H9 (cell line): ENCODE results near the gene RIMBP2. TPM values are rescaled to one million over a fixed set of nuclear protein-coding genes. Genes with fewer than 3 reads are reported as not detected.

Source experiments
- DNase-seq: peaks from one replicate; pipeline ENCODE4 v3.0.0-alpha.2; 2017
- H2AFZ ChIP-seq: one replicate; pipeline ENCODE4 v1.6.1; 2013; ENCODE audit warnings: mild to moderate bottlenecking, low read length, control low read depth, moderate library complexity
- H2AK5ac ChIP-seq: 2 replicates; pipeline ENCODE4 v1.6.1; 2013; ENCODE audit warnings: low read length, control low read depth, mixed read lengths; ENCODE audit not compliant: insufficient read length
- H2BK120ac ChIP-seq: one replicate; pipeline ENCODE4 v1.6.1; 2013; ENCODE audit warnings: low read depth, mild to moderate bottlenecking, low read length, control low read depth, inconsistent platforms; ENCODE audit not compliant: poor library complexity, severe bottlenecking
- H2BK12ac ChIP-seq: 2 replicates; pipeline ENCODE4 v1.6.1; 2013; ENCODE audit warnings: low read length, control low read depth, mixed read lengths, low read depth; ENCODE audit not compliant: insufficient read length
- H2BK15ac ChIP-seq: 2 replicates; pipeline ENCODE4 v1.6.1; 2013; ENCODE audit warnings: low read depth, low read length, control low read depth
- H2BK20ac ChIP-seq: one replicate; pipeline ENCODE4 v1.6.1; 2013; ENCODE audit warnings: low read depth, mild to moderate bottlenecking, low read length, control low read depth, inconsistent platforms; ENCODE audit not compliant: poor library complexity, severe bottlenecking
- H2BK5ac ChIP-seq: 2 replicates; pipeline ENCODE4 v1.6.1; 2013; ENCODE audit warnings: low read length, control low read depth, mixed read lengths; ENCODE audit not compliant: insufficient read length
- H3K14ac ChIP-seq: 2 replicates; pipeline ENCODE4 v1.6.1; 2013; ENCODE audit warnings: low read length, control low read depth; ENCODE audit not compliant: insufficient read depth
- H3K18ac ChIP-seq: 2 replicates; pipeline ENCODE4 v1.6.1; 2013; ENCODE audit warnings: low read depth, mild to moderate bottlenecking, mixed read lengths, low read length, control low read depth; ENCODE audit not compliant: insufficient read length
- H3K23ac ChIP-seq: 2 replicates; pipeline ENCODE4 v1.6.1; 2013; ENCODE audit warnings: low read length, control low read depth, mixed read lengths, low read depth; ENCODE audit not compliant: insufficient read length
- H3K23me2 ChIP-seq: 2 replicates; pipeline ENCODE4 v1.6.1; 2013; ENCODE audit warnings: low read depth, mild to moderate bottlenecking, mixed read lengths, low read length, control low read depth; ENCODE audit not compliant: insufficient read length, poor library complexity, severe bottlenecking
- H3K27ac ChIP-seq: 2 replicates; pipeline ENCODE4 v1.5.1; 2013; ENCODE audit warnings: low read length, control low read depth, mixed read lengths, low read depth; ENCODE audit not compliant: insufficient read length
- H3K27me3 ChIP-seq: 2 replicates; pipeline ENCODE4 v1.6.1; 2013; ENCODE audit warnings: low read length, control low read depth, inconsistent platforms; ENCODE audit not compliant: insufficient read depth
- H3K4ac ChIP-seq: 2 replicates; pipeline ENCODE4 v1.6.1; 2013; ENCODE audit warnings: low read depth, mild to moderate bottlenecking, control low read depth, inconsistent platforms, low read length, moderate library complexity
- H3K4me1 ChIP-seq: 2 replicates; pipeline ENCODE4 v1.6.1; 2013; ENCODE audit warnings: low read length, control low read depth, inconsistent platforms; ENCODE audit not compliant: insufficient read depth
- H3K4me2 ChIP-seq: 2 replicates; pipeline ENCODE4 v1.6.1; 2013; ENCODE audit warnings: low read length, control low read depth, mixed read lengths; ENCODE audit not compliant: insufficient read length, insufficient read depth
- H3K56ac ChIP-seq: 2 replicates; pipeline ENCODE4 v1.6.1; 2013; ENCODE audit warnings: low read depth, mild to moderate bottlenecking, mixed read lengths, low read length, control low read depth; ENCODE audit not compliant: insufficient read length
- H3K79me1 ChIP-seq: 2 replicates; pipeline ENCODE4 v1.6.1; 2013; ENCODE audit warnings: low read depth, mild to moderate bottlenecking, moderate library complexity, low read length, control low read depth, inconsistent platforms; ENCODE audit not compliant: insufficient read depth, poor library complexity, severe bottlenecking
- H3K79me2 ChIP-seq: 2 replicates; pipeline ENCODE4 v1.6.1; 2013; ENCODE audit warnings: low read length, control low read depth, inconsistent platforms; ENCODE audit not compliant: insufficient read depth
- H3K9ac ChIP-seq: 2 replicates; pipeline ENCODE4 v1.6.1; 2013; ENCODE audit warnings: low read length, control low read depth, mixed read lengths; ENCODE audit not compliant: insufficient read length; ENCODE audit errors: extremely low read depth
- H3K9me3 ChIP-seq: one replicate; pipeline ENCODE4 v1.6.1; 2013; ENCODE audit warnings: low read depth, low read length, inconsistent platforms; ENCODE audit not compliant: control insufficient read depth
- H3T11ph ChIP-seq: one replicate; pipeline ENCODE4 v1.6.1; 2013; ENCODE audit warnings: mild to moderate bottlenecking, low read length, control low read depth, inconsistent platforms
- H4K20me1 ChIP-seq: one replicate; pipeline ENCODE4 v1.6.1; 2013; ENCODE audit not compliant: control insufficient read depth, insufficient read length, insufficient read depth
- H4K5ac ChIP-seq: 2 replicates; pipeline ENCODE4 v1.6.1; 2013; ENCODE audit warnings: low read depth, mild to moderate bottlenecking, mixed read lengths, low read length, control low read depth; ENCODE audit not compliant: insufficient read length
- H4K8ac ChIP-seq: replicated peaks from 2 replicates; pipeline ENCODE4 v1.6.1; 2013; ENCODE audit warnings: low read length, control low read depth, mixed read lengths, low read depth; ENCODE audit not compliant: insufficient read length
- H4K91ac ChIP-seq: 2 replicates; pipeline ENCODE4 v1.6.1; 2013; ENCODE audit warnings: low read depth, mild to moderate bottlenecking, moderate library complexity, mixed read lengths, low read length, control low read depth; ENCODE audit not compliant: insufficient read length
- H3K27ac Mint-ChIP-seq, 3 experiments: 2 replicates in 2 of 3; 3 replicates in 1 of 3; pipeline ENCODE4 v1.8.0; 2020 to 2021; ENCODE audit warnings: mixed read lengths in 3 of 3, mild to moderate bottlenecking in 1 of 3, moderate library complexity in 1 of 3
- H3K27me3 Mint-ChIP-seq: 2 replicates; pipeline ENCODE4 v1.8.0; 2021; ENCODE audit warnings: low read depth, mild to moderate bottlenecking, moderate library complexity, mixed read lengths
- H3K36me3 Mint-ChIP-seq, 3 experiments: 2 replicates in 2 of 3; 3 replicates in 1 of 3; pipeline ENCODE4 v1.8.0; 2020 to 2021; ENCODE audit warnings: low read depth in 3 of 3, mixed read lengths in 3 of 3; ENCODE audit not compliant: insufficient read depth in 1 of 3
- H3K4me1 Mint-ChIP-seq, 2 experiments: 2 replicates each; pipeline ENCODE4 v1.8.0; 2020; ENCODE audit warnings: mixed read lengths in 2 of 2
- H3K4me3 Mint-ChIP-seq, 2 experiments: 2 replicates in 1 of 2; 3 replicates in 1 of 2; pipeline ENCODE4 v1.8.0; 2020 to 2021; ENCODE audit warnings: mild to moderate bottlenecking in 2 of 2, mixed read lengths in 2 of 2, moderate library complexity in 1 of 2
- H3K9me3 Mint-ChIP-seq, 2 experiments: 2 replicates in 1 of 2; 3 replicates in 1 of 2; pipeline ENCODE4 v1.8.0; 2020; ENCODE audit warnings: mild to moderate bottlenecking in 2 of 2, mixed read lengths in 2 of 2, moderate library complexity in 1 of 2
- WGBS: extraction: QIAGEN DNeasy Blood & Tissue Kit; methylation state at CpG from one replicate; pipeline ENCODE4 v1.1.7; 2013; ENCODE audit warnings: missing lambda C conversion rate, low lambda C conversion rate, mixed read lengths; ENCODE audit not compliant: insufficient read length; ENCODE audit errors: extremely low coverage; 5-methylcytosine and 5-hydroxymethylcytosine counted together
- total RNA-seq: library from RNA; stranded (reverse); gene quantifications from 2 replicates; pipeline ENCODE4 v1.2.1, GENCODE V29; 2021
- TF ChIP-seq, protein P1 (sequence below): fragments of 200-600 bp; sonication (generic); conservative IDR thresholded peaks from 3 replicates; pipeline ENCODE4 v1.8.0; 2021; ENCODE audit warnings: antibody characterized with exemption, mild to moderate bottlenecking

The RIMBP2 gene
- total RNA-seq, 1 experiment from 2014 or later = 0.70 TPM

DNA sequence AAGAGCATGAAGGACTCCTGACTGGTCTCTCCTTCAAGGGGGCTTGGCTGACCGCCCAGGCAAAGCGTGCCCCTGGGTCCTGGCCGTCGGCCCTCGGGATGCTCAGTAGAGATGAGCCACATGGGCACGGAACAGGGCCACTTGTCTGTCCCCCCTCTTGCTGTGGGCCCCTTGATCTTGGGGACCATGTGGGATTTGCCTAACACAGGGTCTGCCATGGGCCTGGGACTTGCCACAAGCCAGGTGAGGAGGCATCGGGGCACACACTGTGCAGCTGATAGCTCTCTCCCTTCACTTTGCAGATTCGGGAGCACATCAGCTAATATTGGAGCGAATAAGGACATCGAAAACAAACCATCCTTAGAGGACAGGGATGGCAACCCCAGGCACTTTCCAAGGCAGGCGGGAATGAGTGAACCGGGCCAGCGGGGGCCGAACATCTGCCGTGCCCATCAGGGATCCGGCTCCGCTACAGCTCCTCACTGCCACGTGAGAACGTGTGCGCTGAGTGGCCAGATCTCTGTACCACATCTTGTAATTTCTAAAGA lies 290.3 kb downstream of the RIMBP2 start:
- Histone ChIP-seq H2BK20ac (no peak overlapping the region), H2BK120ac (no peak overlapping the region), H2BK15ac (no peak overlapping the region), H3K23me2 (no peaks in the 10 kb centered on the region), H3K23ac (no peak overlapping the region), H3K18ac (no peak overlapping the region), H2AFZ (no peak overlapping the region), H2AK5ac (no peak overlapping the region), H3K27ac (no peak overlapping the region), H3K4me1 (no peaks in the 10 kb centered on the region), H3K9ac (no peak overlapping the region), H3K4ac (no peak overlapping the region), H3K4me2 (no peak overlapping the region), H3K56ac (no peak overlapping the region), H2BK12ac (no peak overlapping the region), H4K8ac (no peak overlapping the region), H3K79me1 (no peaks in the 10 kb centered on the region), H3K79me2 (no peaks in the 10 kb centered on the region), H3K14ac (no peak overlapping the region; the same call in 1 of the 2 replicates), H4K5ac (no peak overlapping the region), H4K91ac (no peak overlapping the region), H4K20me1 (no peaks in the 10 kb centered on the region), H2BK5ac (no peak overlapping the region), H3K9me3 (no peaks in the 10 kb centered on the region), H3T11ph (no peak overlapping the region), H3K27me3 (no peaks in the 10 kb centered on the region)
- no peak overlapping the region for H3K4me3 Mint-ChIP-seq
- DNase-seq = peak; percentile 23
- no peaks in the 10 kb centered on the region for H3K36me3 Mint-ChIP-seq
- no CpG with 5 or more reads among the region's 20 CpGs for WGBS
- H3K27me3 Mint-ChIP-seq = no peaks in the 10 kb centered on the region; the same call in 1 of the 2 replicates
- H3K9me3 Mint-ChIP-seq = no peaks in the 10 kb centered on the region
- TF ChIP-seq, protein P1, sequence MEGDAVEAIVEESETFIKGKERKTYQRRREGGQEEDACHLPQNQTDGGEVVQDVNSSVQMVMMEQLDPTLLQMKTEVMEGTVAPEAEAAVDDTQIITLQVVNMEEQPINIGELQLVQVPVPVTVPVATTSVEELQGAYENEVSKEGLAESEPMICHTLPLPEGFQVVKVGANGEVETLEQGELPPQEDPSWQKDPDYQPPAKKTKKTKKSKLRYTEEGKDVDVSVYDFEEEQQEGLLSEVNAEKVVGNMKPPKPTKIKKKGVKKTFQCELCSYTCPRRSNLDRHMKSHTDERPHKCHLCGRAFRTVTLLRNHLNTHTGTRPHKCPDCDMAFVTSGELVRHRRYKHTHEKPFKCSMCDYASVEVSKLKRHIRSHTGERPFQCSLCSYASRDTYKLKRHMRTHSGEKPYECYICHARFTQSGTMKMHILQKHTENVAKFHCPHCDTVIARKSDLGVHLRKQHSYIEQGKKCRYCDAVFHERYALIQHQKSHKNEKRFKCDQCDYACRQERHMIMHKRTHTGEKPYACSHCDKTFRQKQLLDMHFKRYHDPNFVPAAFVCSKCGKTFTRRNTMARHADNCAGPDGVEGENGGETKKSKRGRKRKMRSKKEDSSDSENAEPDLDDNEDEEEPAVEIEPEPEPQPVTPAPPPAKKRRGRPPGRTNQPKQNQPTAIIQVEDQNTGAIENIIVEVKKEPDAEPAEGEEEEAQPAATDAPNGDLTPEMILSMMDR = no peak
- H3K4me1 Mint-ChIP-seq = peaks cover 3 to 15% of the 10 kb centered on the region in 2 experiments; a peak in 3 of 4 replicates
- no peak overlapping the region for H3K27ac Mint-ChIP-seq
